IPS-18a (cell line): ENCODE results near the gene GALNT7.

ENCODE experiments used
- H3K27ac ChIP-seq: one replicate; pipeline ENCODE4 v1.5.1; 2013; ENCODE audit warnings: low read length
- H3K27me3 ChIP-seq: one replicate; pipeline ENCODE4 v1.6.1; 2013; ENCODE audit warnings: mild to moderate bottlenecking, low read length; ENCODE audit not compliant: control insufficient read depth, insufficient read depth
- H3K36me3 ChIP-seq: one replicate; pipeline ENCODE4 v1.6.1; 2013; ENCODE audit warnings: low read depth, low read length; ENCODE audit not compliant: control insufficient read depth
- H3K4me1 ChIP-seq: one replicate; pipeline ENCODE4 v1.6.1; 2013; ENCODE audit warnings: low read depth, low read length; ENCODE audit not compliant: control insufficient read depth
- H3K4me3 ChIP-seq: one replicate; pipeline ENCODE4 v1.5.1; 2013; ENCODE audit warnings: low read length
- H3K9ac ChIP-seq: one replicate; pipeline ENCODE4 v1.6.1; 2013; ENCODE audit warnings: mild to moderate bottlenecking, low read length, moderate library complexity
- H3K9me3 ChIP-seq: one replicate; pipeline ENCODE4 v1.6.1; 2013; ENCODE audit warnings: low read depth, low read length; ENCODE audit not compliant: control insufficient read depth

The GALNT7 gene

GRCh38 chr4:173242466-173243250 is 74.0 kb downstream of the GALNT7 start:
- peaks cover 64% of the 10 kb centered on the region for H3K4me1 ChIP-seq
- no peaks in the 10 kb centered on the region for H3K27me3 ChIP-seq
- no peaks in the 10 kb centered on the region for H3K36me3 ChIP-seq
- H3K4me3 ChIP-seq, result no peak overlapping the region
- no peak overlapping the region for H3K9ac ChIP-seq
- H3K27ac ChIP-seq, result no peak overlapping the region
- H3K9me3 ChIP-seq, result no peaks in the 10 kb centered on the region

DNA sequence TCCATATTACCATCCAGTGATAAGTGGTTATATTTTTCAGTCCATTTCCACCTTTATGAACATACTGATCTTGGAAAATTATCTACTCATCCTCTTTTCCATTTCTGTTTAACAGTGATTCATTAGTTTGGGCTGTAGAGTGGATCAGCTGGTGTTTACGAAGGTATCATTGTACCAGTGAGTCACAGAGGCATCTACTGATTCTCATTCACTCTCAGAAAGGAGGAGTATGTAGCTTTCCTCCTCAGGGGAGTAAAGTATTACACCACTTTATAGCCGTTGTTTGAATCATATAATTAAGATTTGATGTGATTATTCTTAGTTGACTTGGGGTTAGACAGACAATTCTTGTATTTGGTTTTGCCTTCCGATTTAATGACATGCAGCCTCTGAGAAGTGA is 74.7 kb downstream of the GALNT7 start:
- H3K36me3 ChIP-seq, result no peaks in the 10 kb centered on the region
- no peaks in the 10 kb centered on the region for H3K9me3 ChIP-seq
- H3K27ac ChIP-seq, result no peak overlapping the region
- H3K27me3 ChIP-seq, result no peaks in the 10 kb centered on the region
- no peak overlapping the region for H3K9ac ChIP-seq
- H3K4me3 ChIP-seq, result no peak overlapping the region
- H3K4me1 ChIP-seq, result peaks cover 62% of the 10 kb centered on the region

- Histone ChIP-seq H3K27ac (no peak overlapping the region), H3K36me3 (no peaks in the 10 kb centered on the region), H3K4me1 (peaks cover 58% of the 10 kb centered on the region), H3K4me3 (no peak overlapping the region), H3K9ac (no peak overlapping the region), H3K9me3 (no peaks in the 10 kb centered on the region), H3K27me3 (no peaks in the 10 kb centered on the region)
Observed at GRCh38 chr4:173243917-173244658, 75.5 kb downstream of the GALNT7 start.

DNA sequence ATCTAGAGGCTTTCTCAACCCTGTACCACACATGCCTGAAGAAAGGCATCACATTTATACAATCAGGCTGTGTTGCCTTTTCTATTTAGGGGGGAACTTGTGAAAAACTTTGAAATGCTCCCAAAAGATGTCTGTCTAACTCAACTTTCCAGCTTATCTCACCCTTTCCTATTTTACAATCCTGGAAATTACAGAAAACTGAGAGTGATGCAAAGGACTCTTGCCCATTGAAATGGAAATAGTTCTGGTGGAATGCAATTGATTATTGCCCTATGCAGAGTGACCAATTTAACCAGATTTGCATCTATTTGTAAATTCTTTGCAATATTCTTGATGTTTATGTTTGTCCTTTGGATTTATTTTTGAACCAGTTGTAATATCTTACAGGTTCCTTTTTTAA is 77.3 kb downstream of the GALNT7 start:
- Histone ChIP-seq H3K4me1 (peaks cover 50% of the 10 kb centered on the region), H3K9ac (no peak overlapping the region), H3K27me3 (no peaks in the 10 kb centered on the region), H3K27ac (no peak overlapping the region), H3K4me3 (no peak overlapping the region), H3K36me3 (no peaks in the 10 kb centered on the region), H3K9me3 (no peaks in the 10 kb centered on the region)

DNA sequence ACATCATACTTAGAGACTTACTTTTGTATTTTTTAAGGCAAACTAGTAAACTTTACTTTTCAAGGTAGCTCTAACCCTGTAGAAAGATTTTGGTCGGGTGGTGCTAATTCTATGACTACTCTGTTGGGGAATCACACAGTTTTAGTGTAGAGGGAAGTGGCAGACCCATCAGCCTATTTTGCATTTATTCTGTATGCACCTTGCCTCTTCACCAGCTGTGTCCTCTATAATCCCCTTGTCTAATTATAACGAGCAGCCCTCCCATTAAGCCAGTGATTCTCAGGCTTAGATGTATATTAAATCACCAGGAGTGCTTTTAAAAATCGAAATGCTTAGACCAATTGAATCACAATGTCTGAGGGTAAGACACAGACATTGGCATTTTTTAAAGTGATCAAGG is 78.1 kb downstream of the GALNT7 start:
- Histone ChIP-seq H3K9ac (no peak overlapping the region), H3K27ac (no peak overlapping the region), H3K36me3 (no peaks in the 10 kb centered on the region), H3K4me1 (peaks cover 50% of the 10 kb centered on the region), H3K9me3 (no peaks in the 10 kb centered on the region), H3K27me3 (no peaks in the 10 kb centered on the region), H3K4me3 (peak overlapping the region; percentile 20)

- Histone ChIP-seq H3K27me3 (no peaks in the 10 kb centered on the region), H3K4me1 (peaks cover 50% of the 10 kb centered on the region), H3K36me3 (no peaks in the 10 kb centered on the region), H3K9me3 (no peaks in the 10 kb centered on the region), H3K4me3 (no peak overlapping the region), H3K9ac (no peak overlapping the region), H3K27ac (no peak overlapping the region)
Observed at GRCh38 chr4:173247321-173247720, 78.7 kb downstream of the GALNT7 start.

DNA sequence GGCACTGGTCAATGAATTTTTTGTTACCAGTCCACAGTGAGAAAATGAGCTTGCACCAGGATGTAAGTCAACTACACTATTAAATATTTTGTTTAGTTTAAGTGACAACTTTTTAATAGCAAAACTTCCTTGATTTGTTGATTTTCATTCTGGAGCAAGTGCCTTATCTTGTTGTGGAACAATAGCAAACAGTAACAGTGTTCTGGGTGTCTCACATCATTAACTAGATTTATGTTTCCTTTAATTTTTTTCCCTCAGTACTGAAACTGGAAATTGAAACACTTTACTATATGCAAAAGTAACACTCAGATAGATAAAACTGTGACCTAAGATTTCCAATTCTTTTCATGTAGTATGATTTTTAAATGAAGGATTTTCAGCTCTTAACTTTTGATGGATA is 80.1 kb downstream of the GALNT7 start:
- Histone ChIP-seq H3K27ac (no peak overlapping the region), H3K27me3 (no peaks in the 10 kb centered on the region), H3K9ac (no peak overlapping the region), H3K4me3 (no peak overlapping the region), H3K36me3 (no peaks in the 10 kb centered on the region), H3K4me1 (peaks cover 36% of the 10 kb centered on the region), H3K9me3 (no peaks in the 10 kb centered on the region)

- Histone ChIP-seq H3K27me3 (no peaks in the 10 kb centered on the region), H3K36me3 (no peaks in the 10 kb centered on the region), H3K9me3 (no peaks in the 10 kb centered on the region), H3K27ac (no peak overlapping the region), H3K4me3 (no peak overlapping the region), H3K4me1 (peaks cover 24% of the 10 kb centered on the region), H3K9ac (no peak overlapping the region)
Observed at GRCh38 chr4:173252024-173252935, 83.7 kb downstream of the GALNT7 start.

GRCh38 chr4:173253561-173253960 is 85.0 kb downstream of the GALNT7 start:
- H3K4me3 ChIP-seq, result no peak overlapping the region
- no peaks in the 10 kb centered on the region for H3K36me3 ChIP-seq
- H3K27ac ChIP-seq, result no peak overlapping the region
- H3K27me3 ChIP-seq, result no peaks in the 10 kb centered on the region
- no peaks in the 10 kb centered on the region for H3K9me3 ChIP-seq
- no peak overlapping the region for H3K9ac ChIP-seq
- peaks cover 29% of the 10 kb centered on the region for H3K4me1 ChIP-seq

- Histone ChIP-seq H3K4me1 (peaks cover 29% of the 10 kb centered on the region), H3K9ac (no peak overlapping the region), H3K27ac (no peak overlapping the region)
Observed at GRCh38 chr4:173254646-173255045, 86.0 kb downstream of the GALNT7 start.

GRCh38 chr4:173256825-173257224 is 88.2 kb downstream of the GALNT7 start:
- Histone ChIP-seq H3K9me3 (no peaks in the 10 kb centered on the region), H3K36me3 (no peaks in the 10 kb centered on the region), H3K4me3 (no peak overlapping the region), H3K27ac (no peak overlapping the region), H3K27me3 (no peaks in the 10 kb centered on the region), H3K4me1 (peaks cover 29% of the 10 kb centered on the region), H3K9ac (no peak overlapping the region)

More at GRCh38 chr4:173254646-173255045, 86.0 kb downstream of the GALNT7 start:
- no peaks in the 10 kb centered on the region for H3K9me3 ChIP-seq
- H3K27me3 ChIP-seq, result no peaks in the 10 kb centered on the region
- no peaks in the 10 kb centered on the region for H3K36me3 ChIP-seq
- H3K4me3 ChIP-seq, result no peak overlapping the region
